GM18873 (cell line): Measurements from ENCODE around the gene DMKN.
A peak's percentile ranks its signal among the peaks of the same experiment; 100 is the strongest.
"Not testable (repeated sequence)": the region's sequence is repeated elsewhere in the genome, so short reads cannot be mapped to it uniquely, and the experiment has no call there.

Source experiments
- ATAC-seq: cut with Tn5 transposase; IDR thresholded peaks from one replicate; pipeline ENCODE4 v1.9.1; 2021; ENCODE audit warnings: mild to moderate bottlenecking, moderate library complexity, moderate number of reproducible peaks; ENCODE audit not compliant: unreplicated experiment, low FRiP score

Gene DMKN

DNA sequence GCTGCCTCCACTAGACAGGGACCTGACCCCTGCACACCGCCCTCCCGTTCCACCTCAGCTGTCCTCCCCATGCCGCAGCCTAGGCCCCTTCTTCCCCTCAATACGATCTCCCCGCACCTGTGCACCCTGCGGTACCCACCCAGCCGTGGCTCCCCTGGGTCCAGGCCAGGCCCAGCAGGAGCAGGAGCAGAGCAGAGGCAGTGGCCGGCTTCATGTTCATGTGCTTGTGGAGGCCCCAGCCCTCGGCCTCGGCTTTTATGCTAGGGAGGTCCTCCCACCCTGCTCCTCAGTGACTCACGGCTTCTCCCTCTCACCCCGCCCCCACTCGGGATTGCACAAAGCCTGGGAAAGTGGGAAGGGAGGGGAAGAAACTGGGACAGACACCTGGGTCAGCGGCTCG lies 11.8 kb downstream of the DMKN start:
- no peak for ATAC-seq

DNA sequence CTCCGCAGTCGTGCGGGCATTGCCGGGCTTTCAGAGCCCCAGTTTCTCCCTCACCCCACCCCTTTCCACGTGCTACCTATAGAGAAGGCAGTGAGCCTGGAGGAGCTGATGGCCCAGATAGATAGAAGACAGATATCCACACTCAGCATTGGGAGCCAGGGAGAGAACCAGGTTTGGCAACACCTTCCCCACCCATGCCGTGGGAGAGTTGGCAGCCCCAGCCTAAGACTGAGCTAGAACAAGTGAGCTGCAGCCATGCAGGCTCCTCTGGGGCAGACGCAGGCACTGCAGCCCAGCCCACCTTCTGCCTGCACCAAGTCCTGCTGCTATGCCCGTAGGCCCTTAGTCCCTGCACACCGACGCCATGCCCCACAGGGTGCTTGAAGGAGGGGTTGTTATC lies 12.8 kb downstream of the DMKN start:
- ATAC-seq: no peak

- ATAC-seq: no peak
Observed at GRCh38 chr19:35498984-35499527, 14.4 kb downstream of the DMKN start.

GRCh38 chr19:35498220-35498619 lies 15.2 kb downstream of the DMKN start:
- no peak for ATAC-seq

DNA sequence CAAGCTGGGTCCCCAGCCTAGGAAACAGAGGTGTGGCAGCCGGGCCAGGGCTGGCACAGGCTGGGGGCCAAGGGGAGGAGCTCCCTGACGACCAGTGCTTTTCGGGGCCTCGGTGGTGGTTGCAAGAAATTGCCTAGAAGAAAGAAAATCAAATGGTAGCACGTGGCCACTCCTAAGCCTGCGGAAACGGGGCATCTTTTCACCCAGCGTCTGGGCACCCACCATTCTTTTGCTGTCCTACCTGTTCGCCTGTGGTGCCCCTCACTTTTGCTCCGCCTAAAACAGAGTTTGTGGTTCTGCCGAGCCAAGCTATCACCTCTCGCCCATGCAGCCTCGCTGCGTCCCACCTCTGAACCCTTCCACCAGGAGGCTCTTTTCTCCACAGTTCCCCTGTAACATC lies 16.0 kb downstream of the DMKN start:
- ATAC-seq: no peak

DNA sequence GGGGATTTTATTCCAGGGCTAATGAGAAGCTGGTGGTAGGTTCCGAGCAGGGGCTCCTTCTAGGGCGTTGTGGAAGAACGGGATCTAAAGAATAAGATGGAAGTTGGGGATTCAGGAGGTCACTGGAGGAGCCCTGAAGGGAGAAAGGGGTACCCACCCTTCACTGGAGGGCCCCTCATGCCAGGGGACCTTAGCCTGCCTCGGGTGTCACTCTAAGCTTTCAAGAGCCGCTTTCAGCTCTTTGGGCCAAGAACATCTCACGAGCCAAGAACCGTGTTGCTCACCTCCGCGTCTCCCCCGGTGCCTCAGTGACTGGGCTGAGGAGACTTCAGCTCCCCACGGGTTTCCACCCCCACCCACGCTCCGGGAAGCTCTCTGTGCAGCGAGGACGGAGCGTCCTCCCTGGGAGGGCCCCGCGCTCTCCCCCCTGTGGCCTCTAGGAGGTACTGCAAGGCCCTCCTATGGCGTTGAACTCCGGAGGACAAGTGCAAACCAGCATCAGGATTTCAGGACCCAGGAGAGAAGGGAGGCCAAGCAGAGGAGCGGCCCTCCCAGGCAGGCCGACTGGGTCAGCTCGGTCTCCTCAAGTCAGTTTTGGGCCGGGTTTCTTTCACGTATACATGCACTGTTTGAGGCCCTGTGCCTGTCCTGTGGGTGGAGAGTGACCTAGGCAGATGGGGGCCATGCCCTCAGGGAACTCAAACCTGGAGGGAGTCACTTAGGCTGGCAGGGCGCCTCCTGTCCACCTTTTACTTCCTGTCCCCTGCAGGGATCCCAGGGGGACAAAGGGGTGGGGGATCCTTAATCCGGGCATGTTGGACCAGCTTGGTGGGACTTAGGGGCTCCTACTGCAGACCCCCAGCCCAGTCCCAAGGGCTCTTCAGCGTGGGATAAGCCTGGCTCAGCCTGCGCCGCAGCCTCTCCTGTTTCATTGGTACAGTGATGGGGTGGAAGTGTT lies 18.1 kb downstream of the DMKN start:
- no peak for ATAC-seq

GRCh38 chr19:35493971-35494370 lies 19.5 kb downstream of the DMKN start:
- ATAC-seq: no peak

DNA sequence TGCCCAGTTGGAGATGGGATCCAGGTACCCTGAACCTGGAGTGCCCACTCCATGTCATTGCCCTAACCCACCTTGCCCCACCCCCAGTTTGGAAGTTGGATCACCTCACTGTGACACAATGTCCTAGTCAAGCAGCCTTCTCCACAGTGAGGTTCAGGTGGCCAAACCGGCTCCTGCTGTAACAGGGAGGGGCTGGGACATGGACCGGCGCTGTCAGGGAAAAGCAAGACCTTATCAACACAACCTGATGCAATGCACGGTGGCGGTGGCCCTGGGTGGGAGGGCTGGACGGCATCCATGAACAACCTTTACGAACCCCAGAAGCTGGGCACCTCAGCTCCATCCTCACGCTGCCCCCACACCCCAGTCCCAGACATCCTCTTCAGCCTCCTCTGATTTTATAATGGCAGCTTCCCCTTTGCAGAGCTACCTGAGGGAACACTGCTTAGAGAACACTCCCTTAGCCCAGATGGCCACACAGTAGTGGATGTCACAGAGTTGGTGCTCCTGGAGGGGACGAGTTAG lies 21.6 kb downstream of the DMKN start:
- no peak for ATAC-seq

DNA sequence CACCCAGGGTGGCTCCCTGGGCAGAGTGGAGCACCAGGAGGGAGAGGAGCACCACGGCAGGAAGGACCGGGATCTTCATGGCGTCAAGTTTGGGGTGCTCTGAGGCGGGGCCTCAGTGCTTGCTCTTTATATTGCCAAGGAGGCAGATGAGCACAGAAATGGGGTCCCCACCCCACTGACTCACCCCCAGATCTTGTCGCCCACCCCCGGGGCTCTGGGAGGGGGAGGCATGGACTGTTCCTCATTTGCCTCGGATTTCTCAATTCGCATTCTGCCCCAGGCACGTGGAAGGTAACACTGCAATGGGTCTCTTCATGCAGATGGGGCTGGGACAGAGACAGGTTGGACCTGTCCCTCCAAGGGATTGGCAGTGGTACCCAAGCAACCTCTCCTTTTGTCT lies 23.1 kb downstream of the DMKN start, which contains the start of gene KRTDAP:
TSS of gene KRTDAP (minus strand) at position 101 of the 400 bp plus-strand sequence. CDS start at position 79, 22 bp downstream.
- no peak for ATAC-seq

- no peak for ATAC-seq
Observed at GRCh38 chr19:35488677-35489076, 24.8 kb downstream of the DMKN start.

DNA sequence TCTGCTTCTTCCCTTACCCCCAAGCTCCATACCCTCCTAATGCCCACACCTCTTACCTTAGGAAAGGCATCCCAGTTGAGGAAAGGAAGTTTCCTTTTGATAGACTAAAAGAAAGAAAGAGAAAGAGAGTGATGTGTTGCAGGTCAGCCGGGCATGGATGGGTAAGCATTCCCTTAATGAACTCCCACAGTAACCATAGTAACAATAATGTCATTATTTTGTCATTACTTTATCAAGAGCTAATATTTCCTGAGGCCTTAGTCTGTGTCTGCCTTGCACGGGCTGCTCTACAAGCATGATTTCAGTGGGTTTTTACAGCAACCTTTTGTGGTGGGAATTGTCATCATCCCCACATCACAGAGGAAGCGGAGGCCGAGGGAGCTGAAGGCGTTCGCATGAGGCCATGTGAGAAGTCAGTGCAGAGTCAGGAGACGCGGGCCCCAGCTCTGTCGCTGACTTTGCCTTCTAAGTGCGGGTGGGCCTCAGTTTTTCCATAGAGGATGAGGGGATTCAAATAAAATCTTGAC lies 25.7 kb downstream of the DMKN start:
- ATAC-seq: no peak

- ATAC-seq: no peak
Observed at GRCh38 chr19:35486268-35486708, 27.2 kb downstream of the DMKN start.

DNA sequence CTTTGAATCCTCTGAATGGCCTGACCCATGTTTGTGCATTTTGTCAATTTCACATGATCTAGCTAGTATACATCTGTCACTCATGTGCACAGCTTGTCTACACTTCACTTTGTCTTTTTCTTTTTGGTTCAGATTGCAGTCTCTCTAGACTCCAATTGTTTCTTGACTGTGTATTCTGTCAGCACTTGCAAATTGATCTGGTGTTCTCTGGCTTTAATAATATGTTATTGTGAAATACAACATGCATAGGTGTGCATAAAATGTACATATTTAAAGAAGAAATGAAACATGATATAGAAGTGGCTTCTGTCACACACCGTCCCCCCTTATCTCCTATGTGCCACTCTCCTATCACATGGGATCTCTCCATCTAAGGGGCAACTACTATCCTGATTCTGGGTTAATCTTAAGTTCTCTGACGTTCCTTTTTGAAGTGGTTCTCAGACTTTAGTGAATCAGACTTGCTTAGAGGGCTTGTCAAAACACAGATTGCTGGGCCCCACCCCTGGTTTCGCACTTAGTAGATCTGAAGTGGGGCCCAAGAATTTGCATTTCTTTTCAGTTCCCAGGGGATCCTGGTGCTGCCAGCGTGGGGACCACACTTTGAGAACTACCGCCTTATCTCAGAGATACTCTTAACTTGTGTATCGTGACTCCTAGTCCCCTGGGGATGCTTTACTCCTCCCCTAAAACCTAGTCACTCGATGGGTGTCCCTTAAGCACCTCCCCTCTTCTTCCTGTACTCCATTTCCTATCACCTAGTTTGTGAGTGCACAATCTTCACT lies 29.0 kb downstream of the DMKN start:
- ATAC-seq: peak; percentile 53

DNA sequence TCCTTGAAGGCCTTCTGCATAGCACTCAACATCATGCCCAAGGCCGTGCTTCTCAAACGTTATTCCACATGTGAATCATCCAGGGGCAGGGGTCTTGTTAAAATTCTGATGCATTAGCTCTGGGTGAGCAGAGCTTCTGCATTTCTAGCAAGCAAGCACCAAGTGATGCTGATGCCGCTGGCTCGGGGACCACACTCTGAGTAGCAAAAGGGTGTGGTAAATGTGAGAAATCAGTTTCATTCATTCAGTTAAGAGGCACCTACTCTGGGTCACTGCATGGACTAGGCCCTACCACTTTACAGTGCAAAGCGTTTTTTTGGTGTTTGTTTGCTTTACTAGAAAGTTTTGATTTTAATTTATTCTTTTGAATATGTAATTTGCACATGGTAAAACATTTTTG lies 30.4 kb downstream of the DMKN start:
- ATAC-seq: no peak

DNA sequence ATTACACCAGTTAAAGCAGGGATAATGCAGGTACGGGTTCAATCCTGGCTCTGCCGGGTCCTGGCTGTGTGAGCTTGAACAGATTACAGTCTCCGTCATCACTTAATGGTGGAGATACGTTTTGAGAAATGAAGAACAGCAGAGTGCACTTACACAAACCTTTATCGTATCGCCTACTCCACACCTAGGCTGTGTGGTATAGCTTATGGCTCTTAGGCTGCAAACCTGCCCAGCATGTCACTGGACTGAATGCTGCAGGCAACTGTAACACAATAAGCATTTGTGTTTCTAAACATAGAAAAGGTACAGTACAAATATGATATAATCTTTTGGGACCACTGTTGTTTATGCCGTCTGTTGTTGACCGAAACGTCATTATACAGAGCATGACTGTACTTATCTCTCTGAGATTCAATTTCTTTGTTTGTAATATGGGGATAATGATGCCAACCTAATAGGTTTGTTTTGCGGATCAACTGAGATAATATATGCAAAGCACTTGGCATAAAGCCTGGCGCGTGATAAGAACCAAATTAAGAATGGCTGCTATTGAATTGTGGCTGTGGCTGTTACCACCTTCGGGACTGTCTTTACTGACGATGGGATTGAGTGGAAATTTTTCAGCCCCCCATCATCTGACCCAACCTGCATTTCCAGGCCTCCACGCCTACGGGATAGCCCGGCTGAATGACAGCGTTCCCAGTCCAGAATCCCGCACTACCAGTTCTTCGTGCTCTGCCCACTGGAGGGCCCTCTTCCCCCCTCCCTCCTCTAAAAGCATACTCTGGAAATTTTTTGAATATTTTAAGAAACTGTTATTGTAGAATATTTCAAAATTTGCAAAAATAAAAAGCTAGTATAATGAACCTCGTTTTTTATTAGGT lies 34.4 kb downstream of the DMKN start:
- no peak for ATAC-seq

- ATAC-seq: no peak
Observed at GRCh38 chr19:35476149-35476548, 37.3 kb downstream of the DMKN start.

DNA sequence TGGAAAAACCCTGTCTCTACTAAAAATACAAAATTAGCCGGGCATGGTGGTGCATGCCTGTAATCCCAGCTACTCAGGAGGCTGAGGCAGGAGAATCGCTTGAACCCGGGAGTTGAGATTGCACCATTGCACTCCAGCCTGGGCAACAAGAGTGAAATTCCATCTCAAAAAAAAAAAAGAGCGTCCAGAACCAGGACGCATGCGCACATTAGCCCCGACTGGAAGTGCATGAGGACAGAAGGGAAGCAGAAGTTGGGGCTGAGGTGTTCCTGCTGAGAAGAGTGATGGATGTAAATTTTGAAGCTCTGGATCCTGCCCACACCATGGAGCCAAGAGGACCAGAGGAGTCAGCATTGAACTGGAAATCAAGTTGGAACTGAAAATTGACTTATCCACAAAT lies 38.9 kb downstream of the DMKN start:
- not testable (repeated sequence) for ATAC-seq

GRCh38 chr19:35474104-35474503 lies 39.3 kb downstream of the DMKN start:
- no peak for ATAC-seq

- no peak for ATAC-seq
Observed at GRCh38 chr19:35471946-35472345, 41.5 kb downstream of the DMKN start.

DNA sequence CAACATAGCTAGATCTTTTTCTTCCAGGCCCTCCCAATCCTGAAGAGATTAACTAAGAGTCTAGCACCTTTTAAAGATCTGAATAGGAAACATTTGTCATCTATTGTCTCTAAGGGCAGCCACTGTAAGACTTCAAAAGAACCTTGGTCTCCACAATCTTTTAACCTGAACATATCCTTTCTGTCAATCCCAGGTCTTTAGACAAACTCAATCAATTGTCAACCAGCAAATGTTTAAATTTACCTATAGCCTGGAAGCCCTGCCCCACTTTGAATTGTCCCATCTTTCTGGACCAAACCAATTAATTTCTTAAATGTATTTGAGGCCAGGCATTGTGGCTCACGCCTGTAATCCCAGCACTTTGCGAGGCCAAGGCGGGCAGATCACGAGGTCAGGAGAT lies 42.4 kb downstream of the DMKN start:
- not testable (repeated sequence) for ATAC-seq
